Erythroblast (primary cell): ENCODE measurements around the gene ARVCF.

ENCODE experiments used
- GATA1 ChIP-seq: IDR thresholded peaks from 2 replicates; pipeline ENCODE4 v1.6.1; 2011; ENCODE audit warnings: low read depth, mild to moderate bottlenecking, control low read depth, low read length, moderate library complexity
- POLR2A ChIP-seq: IDR thresholded peaks from 2 replicates; pipeline ENCODE4 v1.6.1; 2011; ENCODE audit warnings: mild to moderate bottlenecking, low read length

- TF ChIP-seq POLR2A: no peak
- no peak for TF ChIP-seq GATA1
Measured at GRCh38 chr22:19921544-19922081, 95.0 kb downstream of the ARVCF start.
